ENCODE results near the gene TCF19.
"Not testable (repeated sequence)": the region's sequence is repeated elsewhere in the genome, so short reads cannot be mapped to it uniquely, and the experiment has no call there.

TCF19 gene

DNA sequence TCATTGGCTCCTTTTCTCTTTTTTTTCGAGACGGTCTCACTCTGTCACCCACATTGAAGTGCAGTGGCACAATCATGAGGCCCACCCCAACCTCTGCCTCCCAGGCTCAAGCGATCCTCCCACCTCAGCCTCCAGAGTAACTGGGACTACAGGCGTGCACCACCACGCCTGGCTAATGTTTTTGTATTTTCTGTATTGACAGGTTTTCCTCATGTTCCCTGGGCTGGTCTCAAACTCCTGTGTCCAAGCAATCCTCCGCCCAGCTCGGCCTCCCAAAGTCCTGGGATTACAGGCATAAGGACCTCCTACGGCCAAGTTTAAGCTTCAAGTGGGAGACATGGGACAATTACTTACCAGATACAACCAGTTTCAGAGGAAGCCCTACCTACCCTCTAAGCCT is 21.5 kb downstream of the TCF19 start:
- no peak for DNase-seq (ENCODE audit: low spot score)

- DNase-seq (ENCODE audit: low spot score), result peak; percentile 36
Observed at GRCh38 chr6:31180500-31180899, 22.1 kb downstream of the TCF19 start.

- DNase-seq (ENCODE audit: low spot score), result not testable (repeated sequence)
Observed at GRCh38 chr6:31183287-31183686, 24.9 kb downstream of the TCF19 start.

DNA sequence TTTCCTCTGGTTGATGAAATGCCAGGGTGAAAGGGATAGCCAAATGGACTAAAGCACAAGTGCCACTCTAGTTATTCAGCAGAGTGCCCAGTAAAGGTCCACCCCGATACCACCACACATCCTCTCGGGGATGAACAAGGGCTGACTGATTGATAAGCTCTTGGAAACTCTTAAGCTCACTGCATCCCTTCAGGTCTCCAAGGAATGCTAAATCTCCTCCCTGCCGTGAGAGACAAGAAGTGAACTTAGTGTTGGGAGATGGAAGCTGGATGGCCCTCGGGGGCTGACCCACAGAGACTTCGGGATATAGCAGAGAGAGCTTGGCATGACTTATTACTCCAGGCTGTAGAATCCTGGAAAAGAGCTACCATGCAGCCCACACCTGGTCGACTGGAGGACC is 25.5 kb downstream of the TCF19 start:
- not testable (repeated sequence) for DNase-seq (ENCODE audit: low spot score)

DNA sequence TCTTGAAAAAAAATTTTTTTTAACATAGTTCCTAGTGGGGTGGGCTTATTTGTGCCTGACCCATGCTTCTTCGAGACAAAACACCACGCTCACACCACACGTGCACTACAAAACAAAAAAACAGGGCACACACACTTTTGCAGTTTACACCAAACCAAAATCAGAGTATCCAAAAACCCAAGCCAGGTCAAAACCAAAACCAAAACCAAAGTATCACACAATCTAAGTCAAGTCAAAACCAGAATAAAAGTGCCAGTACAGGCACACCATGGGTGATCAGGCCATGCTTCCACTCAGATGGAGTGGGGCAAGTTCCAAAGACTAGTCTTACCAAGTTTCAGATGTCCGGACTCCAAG is 27.3 kb downstream of the TCF19 start:
- DNase-seq (ENCODE audit: low spot score), result not testable (repeated sequence)

GRCh38 chr6:31186052-31186734 is 27.8 kb downstream of the TCF19 start:
- no peak for DNase-seq (ENCODE audit: low spot score)

- DNase-seq (ENCODE audit: low spot score), result no peak
Observed at GRCh38 chr6:31187780-31188194, 29.4 kb downstream of the TCF19 start.

DNA sequence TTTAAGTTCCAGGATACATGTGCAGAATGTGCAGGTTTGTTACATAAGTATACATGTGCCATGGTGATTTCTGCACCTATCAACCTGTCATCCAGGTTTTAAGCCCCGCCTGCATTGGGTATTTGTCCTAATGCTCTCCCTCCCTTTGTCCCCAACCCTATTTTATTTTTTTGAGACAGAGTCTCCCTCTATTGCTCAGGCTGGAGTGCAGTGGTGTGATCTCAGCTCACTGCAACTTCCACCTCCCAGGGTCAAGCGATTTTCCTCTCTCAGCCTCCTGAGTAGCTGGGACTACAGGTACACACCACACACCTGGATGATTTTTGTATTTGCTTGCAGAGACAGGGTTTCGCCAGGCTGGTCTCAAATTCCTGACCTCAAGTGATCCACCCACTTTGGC is 30.8 kb downstream of the TCF19 start:
- not testable (repeated sequence) for DNase-seq (ENCODE audit: low spot score)

GRCh38 chr6:31190488-31190887 is 32.1 kb downstream of the TCF19 start:
- DNase-seq (ENCODE audit: low spot score), result no peak

DNA sequence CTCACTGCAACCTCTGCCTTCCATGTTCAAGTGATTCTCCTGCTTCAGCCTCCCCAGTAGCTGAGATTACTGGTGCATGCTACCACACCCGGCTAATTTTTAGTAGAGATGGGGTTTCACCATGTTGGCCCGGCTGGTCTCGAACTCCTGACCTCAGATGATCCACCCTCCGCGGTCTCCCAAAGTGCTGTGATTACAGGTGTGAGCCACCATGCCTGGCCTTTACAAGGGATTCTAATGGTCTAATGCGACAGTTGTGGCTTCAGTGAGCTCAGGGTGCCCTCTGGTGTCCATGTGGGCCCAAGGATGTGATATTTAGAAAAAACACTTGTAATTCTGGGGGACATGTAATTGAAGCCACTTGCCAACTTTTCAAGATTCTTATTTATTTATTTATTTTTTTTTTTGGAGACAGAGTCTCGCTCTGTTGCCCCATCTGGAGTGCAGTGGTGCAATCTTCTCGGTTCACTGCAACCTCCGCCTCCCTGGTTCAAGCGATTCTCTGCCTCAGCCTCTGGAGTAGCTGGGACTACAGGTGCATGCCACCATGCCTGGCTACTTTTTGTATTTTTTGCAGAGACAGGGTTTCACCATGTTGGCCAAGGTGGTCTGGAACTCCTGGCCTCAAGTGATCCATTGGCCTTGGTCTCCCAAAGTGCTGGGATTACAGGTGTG is 34.2 kb downstream of the TCF19 start:
- DNase-seq (ENCODE audit: low spot score), result peak; percentile 72

- DNase-seq (ENCODE audit: low spot score), result no peak
Observed at GRCh38 chr6:31193206-31193605, 34.8 kb downstream of the TCF19 start.

- no peak for DNase-seq (ENCODE audit: low spot score)
Observed at GRCh38 chr6:31194061-31194834, 35.9 kb downstream of the TCF19 start.

GRCh38 chr6:31195308-31195979 is 37.1 kb downstream of the TCF19 start:
- not testable (repeated sequence) for DNase-seq (ENCODE audit: low spot score)

DNA sequence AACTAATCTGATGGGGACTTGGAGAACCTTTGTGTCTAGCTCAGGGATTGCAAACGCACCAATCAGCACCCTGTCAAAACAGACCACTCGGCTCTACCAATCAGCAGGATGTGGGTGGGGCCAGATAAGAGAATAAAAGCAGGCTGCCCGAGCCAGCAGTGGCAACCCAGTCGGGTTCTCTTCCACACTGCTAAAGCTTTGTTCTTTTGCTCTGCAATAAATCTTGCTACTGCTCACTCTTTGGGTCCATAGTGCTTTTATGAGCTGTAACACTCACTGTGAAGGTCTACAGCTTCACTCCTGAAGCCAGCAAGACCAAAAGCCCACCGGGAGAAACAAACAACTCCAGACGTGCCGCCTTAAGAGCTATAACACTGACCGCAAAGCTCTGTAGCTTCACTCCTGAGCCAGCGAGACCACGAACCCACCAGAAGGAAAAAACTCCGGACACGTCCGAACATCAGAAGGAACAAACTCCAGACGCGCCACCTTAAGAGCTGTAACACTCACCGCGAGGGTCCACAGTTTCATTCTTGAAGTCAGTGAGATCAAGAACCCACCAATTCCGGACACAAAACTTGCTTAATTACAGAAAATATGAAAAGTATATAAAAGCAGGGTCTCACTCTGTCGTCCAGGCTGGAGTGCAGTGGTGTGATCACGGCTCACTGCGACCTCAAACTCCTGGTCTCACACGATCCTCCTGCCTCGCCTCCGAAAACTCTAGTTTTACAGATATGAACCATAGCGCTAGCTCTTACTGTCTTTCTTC is 38.0 kb downstream of the TCF19 start:
- not testable (repeated sequence) for DNase-seq (ENCODE audit: low spot score)

GRCh38 chr6:31197559-31198305 is 39.3 kb downstream of the TCF19 start:
- DNase-seq (ENCODE audit: low spot score), result peak; percentile 35

DNA sequence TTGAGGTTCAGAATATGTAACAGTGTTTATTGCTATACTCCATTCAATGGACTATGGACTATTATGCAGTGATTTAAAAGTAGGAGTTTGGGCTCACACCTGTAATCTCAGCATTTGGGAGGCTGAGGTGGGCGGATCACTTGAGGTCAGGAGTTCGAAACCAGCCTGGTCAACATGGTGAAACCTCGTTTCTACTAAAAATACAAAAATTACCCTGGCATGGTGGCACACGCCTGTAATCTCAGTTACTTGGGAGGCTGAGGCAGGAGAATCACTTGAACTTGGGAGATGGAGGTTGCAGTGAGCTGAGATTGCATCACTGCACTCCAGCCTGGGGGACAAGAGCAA is 40.7 kb downstream of the TCF19 start:
- DNase-seq (ENCODE audit: low spot score), result not testable (repeated sequence)

DNA sequence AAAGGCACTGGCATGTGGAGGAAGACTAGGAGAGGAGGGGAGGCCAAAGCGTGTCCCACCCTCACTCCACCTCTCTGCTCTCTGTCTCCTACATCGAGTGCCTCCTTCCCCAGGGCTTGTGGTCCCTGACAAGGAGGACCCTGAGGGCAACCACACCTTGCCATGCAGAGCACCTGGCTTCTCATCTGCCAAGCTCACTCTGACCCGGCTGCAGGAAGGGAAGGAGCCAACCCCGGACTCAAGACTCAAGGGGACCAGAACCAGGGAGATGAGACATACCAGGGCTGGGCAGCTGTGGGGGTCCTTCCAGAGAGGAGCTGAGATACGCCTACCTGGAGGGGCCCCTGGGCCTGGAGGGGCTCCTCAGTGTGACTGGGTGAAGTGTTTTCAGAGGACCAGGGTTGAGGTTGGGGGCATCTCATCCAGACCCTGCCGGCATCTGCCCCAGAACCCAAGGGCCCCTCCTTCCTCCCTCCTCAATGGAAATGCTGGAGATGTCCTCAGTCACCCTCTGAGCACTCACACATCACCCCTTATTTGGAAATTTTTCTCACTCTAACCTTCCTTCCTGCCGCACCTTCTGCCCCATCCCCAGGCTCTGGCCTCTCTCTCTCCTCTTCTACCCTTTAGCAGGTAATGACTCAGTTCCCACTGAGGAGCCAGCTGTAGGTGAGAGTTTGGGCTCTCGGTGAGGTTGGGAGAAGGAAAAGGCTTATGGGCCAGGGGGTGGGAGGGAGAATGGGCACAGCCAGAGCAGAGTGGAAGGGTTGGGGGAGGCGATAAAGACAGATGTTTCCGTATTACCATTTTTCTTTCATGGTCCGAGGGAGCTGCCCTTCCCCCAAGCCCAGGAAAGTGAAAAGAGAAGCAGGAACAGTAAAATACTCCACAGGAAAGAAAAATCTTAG is 44.1 kb downstream of the TCF19 start:
- no peak for DNase-seq (ENCODE audit: low spot score)

- no peak for DNase-seq (ENCODE audit: low spot score)
Observed at GRCh38 chr6:31203345-31203979, 45.1 kb downstream of the TCF19 start.

GRCh38 chr6:31204751-31205145 is 46.4 kb downstream of the TCF19 start:
- DNase-seq (ENCODE audit: low spot score), result no peak

Measured in SK-N-DZ (cell line).